ENCODE data around the gene TSEN15. TPM values are rescaled to one million over a fixed set of nuclear protein-coding genes. Genes with fewer than 3 reads are reported as not detected.
"Not testable (repeated sequence)": the region's sequence is repeated elsewhere in the genome, so short reads cannot be mapped to it uniquely, and the experiment has no call there.

The TSEN15 gene
- total RNA-seq, 1 donor from 2014 or later = 23.6 TPM

- no peak for DNase-seq
Observed at GRCh38 chr1:184085667-184086066, 34.1 kb downstream of the TSEN15 start.

GRCh38 chr1:184088037-184088436 is 36.5 kb downstream of the TSEN15 start:
- H3K4me3 Mint-ChIP-seq (ENCODE audit: unreplicated experiment) = no peak overlapping the region
- no peak for TF ChIP-seq CTCF (IDR thresholded peaks at IDR 0.05; ENCODE audit: partially characterized antibody, unreplicated experiment)
- no peak for DNase-seq
- peaks cover 3% of the 10 kb centered on the region for H3K4me1 Mint-ChIP-seq (ENCODE audit: low read depth, unreplicated experiment)
- H3K9me3 Mint-ChIP-seq (ENCODE audit: unreplicated experiment) = no peaks in the 10 kb centered on the region
- no peak overlapping the region for H3K27ac Mint-ChIP-seq (ENCODE audit: unreplicated experiment)
- H3K36me3 Mint-ChIP-seq (ENCODE audit: unreplicated experiment) = peaks cover 4% of the 10 kb centered on the region
- peaks cover 2% of the 10 kb centered on the region for H3K27me3 Mint-ChIP-seq (ENCODE audit: unreplicated experiment)

More at GRCh38 chr1:184085667-184086066, 34.1 kb downstream of the TSEN15 start:
- no peak overlapping the region for H3K4me3 Mint-ChIP-seq (ENCODE audit: unreplicated experiment)
- H3K9me3 Mint-ChIP-seq (ENCODE audit: unreplicated experiment) = no peaks in the 10 kb centered on the region
- H3K4me1 Mint-ChIP-seq (ENCODE audit: low read depth, unreplicated experiment) = no peaks in the 10 kb centered on the region
- H3K36me3 Mint-ChIP-seq (ENCODE audit: unreplicated experiment) = peaks cover 4% of the 10 kb centered on the region
- no peak overlapping the region for H3K27ac Mint-ChIP-seq (ENCODE audit: unreplicated experiment)
- TF ChIP-seq CTCF (IDR thresholded peaks at IDR 0.05; ENCODE audit: partially characterized antibody, unreplicated experiment) = no peak
- peaks cover 2% of the 10 kb centered on the region for H3K27me3 Mint-ChIP-seq (ENCODE audit: unreplicated experiment)

GRCh38 chr1:184093071-184093470 is 41.5 kb downstream of the TSEN15 start:
- peaks cover 3% of the 10 kb centered on the region for H3K4me1 Mint-ChIP-seq (ENCODE audit: low read depth, unreplicated experiment)
- H3K9me3 Mint-ChIP-seq (ENCODE audit: unreplicated experiment) = peaks cover 3% of the 10 kb centered on the region
- no peaks in the 10 kb centered on the region for H3K27me3 Mint-ChIP-seq (ENCODE audit: unreplicated experiment)
- peaks cover 7% of the 10 kb centered on the region for H3K36me3 Mint-ChIP-seq (ENCODE audit: unreplicated experiment)
- TF ChIP-seq CTCF (IDR thresholded peaks at IDR 0.05; ENCODE audit: partially characterized antibody, unreplicated experiment) = no peak
- no peak for DNase-seq
- no peak overlapping the region for H3K27ac Mint-ChIP-seq (ENCODE audit: unreplicated experiment)
- H3K4me3 Mint-ChIP-seq (ENCODE audit: unreplicated experiment) = no peak overlapping the region

GRCh38 chr1:184096005-184096404 is 44.5 kb downstream of the TSEN15 start:
- DNase-seq = no peak
- Mint-ChIP-seq H3K9me3 (ENCODE audit: unreplicated experiment) (peaks cover 5% of the 10 kb centered on the region), H3K4me1 (ENCODE audit: low read depth, unreplicated experiment) (peaks cover 3% of the 10 kb centered on the region), H3K36me3 (ENCODE audit: unreplicated experiment) (peaks cover 11% of the 10 kb centered on the region), H3K27me3 (ENCODE audit: unreplicated experiment) (no peaks in the 10 kb centered on the region), H3K27ac (ENCODE audit: unreplicated experiment) (no peak overlapping the region), H3K4me3 (ENCODE audit: unreplicated experiment) (no peak overlapping the region)
- TF ChIP-seq CTCF (IDR thresholded peaks at IDR 0.05; ENCODE audit: partially characterized antibody, unreplicated experiment) = no peak

GRCh38 chr1:184096580-184096979 is 45.0 kb downstream of the TSEN15 start:
- H3K4me1 Mint-ChIP-seq (ENCODE audit: low read depth, unreplicated experiment); H3K9me3 Mint-ChIP-seq (ENCODE audit: unreplicated experiment); H3K27me3 Mint-ChIP-seq (ENCODE audit: unreplicated experiment); H3K4me3 Mint-ChIP-seq (ENCODE audit: unreplicated experiment); H3K27ac Mint-ChIP-seq (ENCODE audit: unreplicated experiment); DNase-seq: not testable (repeated sequence)
- H3K36me3 Mint-ChIP-seq (ENCODE audit: unreplicated experiment) = peaks cover 11% of the 10 kb centered on the region

GRCh38 chr1:184101141-184101540 is 49.6 kb downstream of the TSEN15 start:
- Mint-ChIP-seq H3K4me1 (ENCODE audit: low read depth, unreplicated experiment) (peaks cover 3% of the 10 kb centered on the region), H3K36me3 (ENCODE audit: unreplicated experiment) (peaks cover 32% of the 10 kb centered on the region), H3K9me3 (ENCODE audit: unreplicated experiment) (peaks cover 9% of the 10 kb centered on the region), H3K27ac (ENCODE audit: unreplicated experiment) (no peak overlapping the region), H3K27me3 (ENCODE audit: unreplicated experiment) (no peaks in the 10 kb centered on the region), H3K4me3 (ENCODE audit: unreplicated experiment) (no peak overlapping the region)
- TF ChIP-seq CTCF (IDR thresholded peaks at IDR 0.05; ENCODE audit: partially characterized antibody, unreplicated experiment) = no peak
- DNase-seq = no peak

All from glutamatergic neuron (in vitro differentiated cells).